Natural killer cell (primary cell): ENCODE measurements around the gene ZNF813. TPM values are rescaled to one million over a fixed set of nuclear protein-coding genes. Genes with fewer than 3 reads are reported as not detected.

Experiments
- ATAC-seq, 3 donors: fragments of 150-1000 bp in 2 of 3; fragments of 200-7000 bp in 1 of 3; cut with Tn5 transposase; 1 replicate in 1 of 3; 2 replicates in 2 of 3; pipeline ENCODE4 v1.10.0; 2021; ENCODE audit warnings: mild to moderate bottlenecking in 2 of 3, moderate library complexity in 2 of 3
- DNase-seq, 2 donors: peaks; one replicate each; pipeline versions ENCODE4 v3.0.0 to v3.0.0-alpha.2; 2013 to 2021; ENCODE audit warnings: mixed read lengths in 1 of 2
- H3K27ac ChIP-seq: one replicate; pipeline ENCODE4 v1.5.1; 2013; ENCODE audit warnings: mild to moderate bottlenecking, low read length
- H3K27me3 ChIP-seq: one replicate; pipeline ENCODE4 v1.6.1; 2013; ENCODE audit warnings: low read length; ENCODE audit not compliant: control insufficient read depth, insufficient read depth
- H3K36me3 ChIP-seq: one replicate; pipeline ENCODE4 v1.6.1; 2013; ENCODE audit warnings: low read length; ENCODE audit not compliant: control insufficient read depth, insufficient read depth
- H3K4me1 ChIP-seq: one replicate; pipeline ENCODE4 v1.6.1; 2013; ENCODE audit warnings: low read length; ENCODE audit not compliant: control insufficient read depth, insufficient read depth
- H3K4me3 ChIP-seq: one replicate; pipeline ENCODE4 v1.5.1; 2013; ENCODE audit warnings: low read length
- H3K9me3 ChIP-seq: one replicate; pipeline ENCODE4 v1.6.1; 2013; ENCODE audit warnings: low read length; ENCODE audit not compliant: control insufficient read depth, insufficient read depth
- H3K27ac Mint-ChIP-seq, 2 donors: one replicate each; pipeline ENCODE4 v1.8.0; 2022; ENCODE audit warnings: mild to moderate bottlenecking in 2 of 2, mixed read lengths in 2 of 2, moderate library complexity in 1 of 2
- H3K27me3 Mint-ChIP-seq, 2 donors: one replicate each; pipeline ENCODE4 v1.8.0; 2022; ENCODE audit warnings: low read depth in 2 of 2, mixed read lengths in 2 of 2
- H3K36me3 Mint-ChIP-seq: one replicate; pipeline ENCODE4 v1.8.0; 2022; ENCODE audit warnings: mixed read lengths
- H3K4me1 Mint-ChIP-seq, 2 donors: one replicate each; pipeline ENCODE4 v1.8.0; 2022; ENCODE audit warnings: mixed read lengths in 2 of 2
- H3K4me3 Mint-ChIP-seq: one replicate; pipeline ENCODE4 v1.8.0; 2022; ENCODE audit warnings: mild to moderate bottlenecking, moderate library complexity, mixed read lengths
- H3K9me3 Mint-ChIP-seq, 2 donors: one replicate each; pipeline ENCODE4 v1.8.0; 2022; ENCODE audit warnings: mixed read lengths in 2 of 2
- CTCF ChIP-seq: fragments of 200-600 bp; IDR thresholded peaks from one replicate; pipeline ENCODE4 v1.8.0; 2022; ENCODE audit warnings: antibody characterized with exemption
- WGBS: methylation state at CpG from one replicate; pipeline ENCODE4 v1.1.7; 2013; ENCODE audit warnings: missing lambda C conversion rate; ENCODE audit not compliant: insufficient coverage; 5-methylcytosine and 5-hydroxymethylcytosine counted together
- intact Hi-C: fragments of 100-400 bp; cut with micrococcal nuclease; formaldehyde crosslinking; loops from one replicate; pipeline ENCODE4 v1.14.2; 2022
- total RNA-seq, 4 donors: library from RNA; stranded (reverse); fragments of 120-200 nt in 1 of 4; gene quantifications; one replicate each; pipeline versions ENCODE4 v1.2.3 to v1.2.4, GENCODE V29; 2013 to 2022

The ZNF813 gene
- total RNA-seq, 3 donors from 2014 or later (not counting 1 experiment from before 2014, with no cell fraction given): 2.5 to 5.0 (median 3.1) TPM

GRCh38 chr19:53530622-53531021 lies 63.1 kb downstream of the ZNF813 start:
- Mint-ChIP-seq H3K36me3 (peaks cover 8% of the 10 kb centered on the region), H3K27me3 (no peaks in the 10 kb centered on the region), H3K4me1 (no peaks in the 10 kb centered on the region), H3K9me3 (peaks cover 3 to 4% of the 10 kb centered on the region in 2 donors), H3K27ac (no peak overlapping the region), H3K4me3 (no peak overlapping the region)
- TF ChIP-seq CTCF: no peak
- Histone ChIP-seq H3K27me3 (no peaks in the 10 kb centered on the region), H3K36me3 (no peaks in the 10 kb centered on the region), H3K9me3 (no peaks in the 10 kb centered on the region), H3K4me1 (no peaks in the 10 kb centered on the region), H3K27ac (no peak overlapping the region), H3K4me3 (no peak overlapping the region)
- 91% methylated on average over 8 of the region's 8 CpGs for WGBS
- ATAC-seq: no peak
- intact Hi-C loops: no loop called here
- DNase-seq: no peak

- WGBS: 73% methylated on average over 3 of the region's 4 CpGs
- Mint-ChIP-seq H3K27me3 (no peaks in the 10 kb centered on the region), H3K36me3 (no peaks in the 10 kb centered on the region), H3K4me3 (no peak overlapping the region), H3K4me1 (peaks cover 4 to 6% of the 10 kb centered on the region in 2 donors), H3K9me3 (no peaks in the 10 kb centered on the region), H3K27ac (no peak overlapping the region)
- ATAC-seq: no peak
- intact Hi-C loops: no loop called here
- no peak for TF ChIP-seq CTCF
- Histone ChIP-seq H3K27me3 (no peaks in the 10 kb centered on the region), H3K27ac (no peak overlapping the region), H3K4me1 (no peaks in the 10 kb centered on the region), H3K4me3 (no peak overlapping the region), H3K36me3 (no peaks in the 10 kb centered on the region), H3K9me3 (no peaks in the 10 kb centered on the region)
- DNase-seq: no peak
Observed at GRCh38 chr19:53531457-53531856, 63.9 kb downstream of the ZNF813 start.

- no CpG with 5 or more reads among the region's 1 CpG for WGBS
- no peaks in the 10 kb centered on the region for H3K36me3 Mint-ChIP-seq
- Histone ChIP-seq H3K9me3 (no peaks in the 10 kb centered on the region), H3K27ac (no peak overlapping the region), H3K4me1 (peaks cover 4% of the 10 kb centered on the region), H3K4me3 (no peak overlapping the region), H3K36me3 (no peaks in the 10 kb centered on the region), H3K27me3 (no peaks in the 10 kb centered on the region)
- no peak overlapping the region for H3K27ac Mint-ChIP-seq
- no peak for ATAC-seq
- DNase-seq: no peak
- H3K27me3 Mint-ChIP-seq: no peaks in the 10 kb centered on the region
- TF ChIP-seq CTCF: no peak
- no peak overlapping the region for H3K4me3 Mint-ChIP-seq
- intact Hi-C loops: no loop called here
- H3K9me3 Mint-ChIP-seq: no peaks in the 10 kb centered on the region
- H3K4me1 Mint-ChIP-seq: peaks cover 6 to 7% of the 10 kb centered on the region in 2 donors
Observed at GRCh38 chr19:53532362-53532761, 64.8 kb downstream of the ZNF813 start.

GRCh38 chr19:53536225-53536548 lies 68.7 kb downstream of the ZNF813 start:
- Mint-ChIP-seq H3K9me3 (no peaks in the 10 kb centered on the region), H3K4me1 (peaks cover 18 to 20% of the 10 kb centered on the region in 2 donors), H3K4me3 (peak overlapping the region; percentile 43), H3K27me3 (no peaks in the 10 kb centered on the region), H3K36me3 (no peaks in the 10 kb centered on the region), H3K27ac (peak overlapping the region; percentile 23 to 50)
- Histone ChIP-seq H3K27ac (no peak overlapping the region), H3K36me3 (no peaks in the 10 kb centered on the region), H3K4me1 (peaks cover 14% of the 10 kb centered on the region), H3K4me3 (no peak overlapping the region), H3K9me3 (no peaks in the 10 kb centered on the region), H3K27me3 (no peaks in the 10 kb centered on the region)
- intact Hi-C loops: no loop called here
- no peak for TF ChIP-seq CTCF
- ATAC-seq: no peak
- peak in 1 of 2 donors; percentile 38 for DNase-seq
